ENCODE measurements around the gene CPEB3.
A peak's percentile ranks its signal among the peaks of the same experiment; 100 is the strongest.
"Not testable (repeated sequence)": the region's sequence is repeated elsewhere in the genome, so short reads cannot be mapped to it uniquely, and the experiment has no call there.

CPEB3 gene

GRCh38 chr10:92218569-92218968 is 72.3 kb downstream of the CPEB3 start:
- peak; percentile 76 for TF ChIP-seq SPI1 (IDR thresholded peaks at IDR 0.05; ENCODE audit: low read depth, low read length)
- TF ChIP-seq TAF1 (IDR thresholded peaks at IDR 0.05; ENCODE audit: low read depth, low read length), result no peak
- FAIRE-seq (no peak), DNase-seq (ENCODE audit: insufficient read length, low spot score) (no peak)

GRCh38 chr10:92216608-92217007 is 74.3 kb downstream of the CPEB3 start:
- DNase-seq (ENCODE audit: insufficient read length, low spot score), result not testable (repeated sequence)
- peak; percentile 63 for FAIRE-seq

GRCh38 chr10:92215222-92215621 is 75.7 kb downstream of the CPEB3 start:
- not testable (repeated sequence) for FAIRE-seq; DNase-seq (ENCODE audit: insufficient read length, low spot score)

- DNase-seq (ENCODE audit: insufficient read length, low spot score) (no peak), FAIRE-seq (no peak)
- no peak for TF ChIP-seq PAX5 (IDR thresholded peaks at IDR 0.05; ENCODE audit: insufficient read depth, low read length, severe bottlenecking)
- TF ChIP-seq POLR2AphosphoS5 (IDR thresholded peaks at IDR 0.05; ENCODE audit: low read depth, low read length), result no peak
- no peak for TF ChIP-seq SPI1 (IDR thresholded peaks at IDR 0.05; ENCODE audit: low read depth, low read length)
- TF ChIP-seq POLR2A (IDR thresholded peaks at IDR 0.05; ENCODE audit: low read depth, low read length), result no peak
- TF ChIP-seq POU2F2 (IDR thresholded peaks at IDR 0.05; ENCODE audit: low read depth, low read length), result no peak
- TF ChIP-seq TAF1 (IDR thresholded peaks at IDR 0.05; ENCODE audit: low read depth, low read length), result no peak
These were observed 77.8 kb downstream of the CPEB3 start for GRCh38 chr10:92213049-92213448.

GRCh38 chr10:92208736-92209135 is 82.1 kb downstream of the CPEB3 start:
- TF ChIP-seq POU2F2 (IDR thresholded peaks at IDR 0.05; ENCODE audit: low read depth, low read length), result no peak
- TF ChIP-seq TAF1 (IDR thresholded peaks at IDR 0.05; ENCODE audit: low read depth, low read length), result no peak
- TF ChIP-seq POLR2A (IDR thresholded peaks at IDR 0.05; ENCODE audit: low read depth, low read length), result no peak
- TF ChIP-seq POLR2AphosphoS5 (IDR thresholded peaks at IDR 0.05; ENCODE audit: low read depth, low read length), result no peak
- no peak for TF ChIP-seq PAX5 (IDR thresholded peaks at IDR 0.05; ENCODE audit: insufficient read depth, low read length, severe bottlenecking)
- TF ChIP-seq SPI1 (IDR thresholded peaks at IDR 0.05; ENCODE audit: low read depth, low read length), result no peak
- no peak for DNase-seq (ENCODE audit: insufficient read length, low spot score)
- FAIRE-seq, result no peak

GRCh38 chr10:92208157-92208720 is 82.6 kb downstream of the CPEB3 start:
- no peak for FAIRE-seq
- TF ChIP-seq POLR2AphosphoS5 (IDR thresholded peaks at IDR 0.05; ENCODE audit: low read depth, low read length) (no peak), POU2F2 (IDR thresholded peaks at IDR 0.05; ENCODE audit: low read depth, low read length) (no peak), POLR2A (IDR thresholded peaks at IDR 0.05; ENCODE audit: low read depth, low read length) (no peak), PAX5 (IDR thresholded peaks at IDR 0.05; ENCODE audit: insufficient read depth, low read length, severe bottlenecking) (no peak), SPI1 (IDR thresholded peaks at IDR 0.05; ENCODE audit: low read depth, low read length) (no peak), TAF1 (IDR thresholded peaks at IDR 0.05; ENCODE audit: low read depth, low read length) (no peak)

GRCh38 chr10:92207061-92207460 is 83.8 kb downstream of the CPEB3 start:
- DNase-seq (ENCODE audit: insufficient read length, low spot score) (no peak), FAIRE-seq (no peak)
- TF ChIP-seq POLR2AphosphoS5 (IDR thresholded peaks at IDR 0.05; ENCODE audit: low read depth, low read length) (no peak), POU2F2 (IDR thresholded peaks at IDR 0.05; ENCODE audit: low read depth, low read length) (no peak), SPI1 (IDR thresholded peaks at IDR 0.05; ENCODE audit: low read depth, low read length) (no peak), TAF1 (IDR thresholded peaks at IDR 0.05; ENCODE audit: low read depth, low read length) (no peak)

More at GRCh38 chr10:92208157-92208720, 82.6 kb downstream of the CPEB3 start:
- DNase-seq (ENCODE audit: insufficient read length, low spot score), result no peak

GRCh38 chr10:92203919-92204623 is 86.8 kb downstream of the CPEB3 start:
- no peak for FAIRE-seq
- TF ChIP-seq PAX5 (IDR thresholded peaks at IDR 0.05; ENCODE audit: insufficient read depth, low read length, severe bottlenecking) (no peak), SPI1 (IDR thresholded peaks at IDR 0.05; ENCODE audit: low read depth, low read length) (no peak), POLR2AphosphoS5 (IDR thresholded peaks at IDR 0.05; ENCODE audit: low read depth, low read length) (no peak), TAF1 (IDR thresholded peaks at IDR 0.05; ENCODE audit: low read depth, low read length) (no peak), POU2F2 (IDR thresholded peaks at IDR 0.05; ENCODE audit: low read depth, low read length) (no peak), POLR2A (IDR thresholded peaks at IDR 0.05; ENCODE audit: low read depth, low read length) (no peak)
- DNase-seq (ENCODE audit: insufficient read length, low spot score), result no peak

GRCh38 chr10:92202536-92202935 is 88.3 kb downstream of the CPEB3 start:
- no peak for FAIRE-seq
- TF ChIP-seq POLR2A (IDR thresholded peaks at IDR 0.05; ENCODE audit: low read depth, low read length) (no peak), POLR2AphosphoS5 (IDR thresholded peaks at IDR 0.05; ENCODE audit: low read depth, low read length) (no peak), SPI1 (IDR thresholded peaks at IDR 0.05; ENCODE audit: low read depth, low read length) (no peak), POU2F2 (IDR thresholded peaks at IDR 0.05; ENCODE audit: low read depth, low read length) (no peak), TAF1 (IDR thresholded peaks at IDR 0.05; ENCODE audit: low read depth, low read length) (no peak), PAX5 (IDR thresholded peaks at IDR 0.05; ENCODE audit: insufficient read depth, low read length, severe bottlenecking) (no peak)
- no peak for DNase-seq (ENCODE audit: insufficient read length, low spot score)

GRCh38 chr10:92200564-92200963 is 90.3 kb downstream of the CPEB3 start:
- no peak for TF ChIP-seq TAF1 (IDR thresholded peaks at IDR 0.05; ENCODE audit: low read depth, low read length)
- DNase-seq (ENCODE audit: insufficient read length, low spot score) (no peak), FAIRE-seq (no peak)

GRCh38 chr10:92187101-92187500 is 103.8 kb downstream of the CPEB3 start:
- FAIRE-seq, result peak; percentile 13
- DNase-seq (ENCODE audit: insufficient read length, low spot score), result no peak
- no peak for TF ChIP-seq POLR2A (IDR thresholded peaks at IDR 0.05; ENCODE audit: low read depth, low read length)
- no peak for TF ChIP-seq POLR2AphosphoS5 (IDR thresholded peaks at IDR 0.05; ENCODE audit: low read depth, low read length)
- TF ChIP-seq SPI1 (IDR thresholded peaks at IDR 0.05; ENCODE audit: low read depth, low read length), result no peak
- no peak for TF ChIP-seq POU2F2 (IDR thresholded peaks at IDR 0.05; ENCODE audit: low read depth, low read length)
- TF ChIP-seq TAF1 (IDR thresholded peaks at IDR 0.05; ENCODE audit: low read depth, low read length), result no peak
- no peak for TF ChIP-seq PAX5 (IDR thresholded peaks at IDR 0.05; ENCODE audit: insufficient read depth, low read length, severe bottlenecking)

All from GM12891 (cell line).